Measurements from ENCODE around the gene TIGD1.

Gene TIGD1

DNA sequence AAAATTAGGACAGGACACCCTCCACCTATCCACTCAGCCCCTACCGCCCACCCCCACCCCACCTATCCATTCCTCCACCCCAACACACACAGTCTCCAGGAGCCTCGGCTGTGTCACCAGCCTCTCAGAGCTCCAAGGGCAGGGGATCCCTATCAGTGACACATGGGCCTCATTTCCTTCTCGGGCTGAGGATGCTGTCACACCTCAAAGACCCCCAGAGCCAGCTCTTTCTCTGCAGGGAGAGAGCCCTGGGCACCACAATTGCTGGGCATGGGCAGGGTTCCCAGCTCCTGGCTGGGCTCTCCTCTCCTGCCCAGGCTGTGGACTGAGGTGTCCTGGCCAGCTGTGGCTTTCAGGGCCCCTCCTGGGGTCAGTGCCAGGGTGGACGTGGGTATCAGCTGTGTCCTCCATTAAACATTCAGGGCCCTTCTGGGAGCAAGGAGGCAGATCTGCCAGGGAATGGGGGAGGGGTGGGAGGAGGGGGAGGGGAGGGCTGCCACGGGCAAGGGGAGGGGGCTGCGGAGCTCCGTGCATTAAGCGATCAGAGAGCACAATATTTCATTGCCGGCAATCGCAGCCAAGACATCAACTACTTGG, 48.5 kb downstream of the TIGD1 start:
- no peak overlapping the region for H3K9ac ChIP-seq (ENCODE audit: low read depth, low read length)
- H3K4me1 ChIP-seq (ENCODE audit: control insufficient read depth, insufficient read depth, low read length), result peaks cover 2% of the 10 kb centered on the region
- H3K4me3 ChIP-seq (ENCODE audit: low read depth, low read length), result peak overlapping the region; percentile 58
- no peaks in the 10 kb centered on the region for H3K36me3 ChIP-seq (ENCODE audit: control insufficient read depth, insufficient read depth, low read length)
- peaks cover 30% of the 10 kb centered on the region for H3K27me3 ChIP-seq (ENCODE audit: control insufficient read depth, insufficient read depth, low read length)
- no peaks in the 10 kb centered on the region for H3K9me3 ChIP-seq (ENCODE audit: control insufficient read depth, insufficient read depth, low read length)

DNA sequence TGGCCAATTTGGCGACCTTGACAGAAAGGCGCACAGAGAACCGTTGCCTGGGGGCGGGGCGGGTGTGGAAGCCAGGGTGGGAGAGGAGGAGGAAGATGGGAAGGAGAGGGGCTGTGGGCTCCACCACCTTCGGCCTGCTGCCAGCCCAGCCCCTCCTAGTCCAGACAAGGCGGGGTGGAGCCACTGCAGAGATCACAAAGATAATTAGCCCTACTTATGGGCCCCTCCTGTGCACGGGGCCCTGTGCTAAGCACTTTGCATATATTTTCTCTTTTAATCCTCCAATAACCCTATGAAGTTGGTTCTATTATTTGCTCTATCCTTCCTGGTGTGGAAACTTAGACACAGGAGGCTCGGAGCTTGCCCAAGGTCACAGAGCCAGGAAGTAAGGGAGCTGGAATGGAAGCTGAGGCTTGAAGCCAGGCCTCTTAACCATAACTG, 49.0 kb downstream of the TIGD1 start:
- no peaks in the 10 kb centered on the region for H3K36me3 ChIP-seq (ENCODE audit: control insufficient read depth, insufficient read depth, low read length)
- H3K27me3 ChIP-seq (ENCODE audit: control insufficient read depth, insufficient read depth, low read length), result peaks cover 27% of the 10 kb centered on the region
- H3K4me3 ChIP-seq (ENCODE audit: low read depth, low read length), result no peak overlapping the region
- peaks cover 2% of the 10 kb centered on the region for H3K4me1 ChIP-seq (ENCODE audit: control insufficient read depth, insufficient read depth, low read length)
- no peak overlapping the region for H3K9ac ChIP-seq (ENCODE audit: low read depth, low read length)
- no peaks in the 10 kb centered on the region for H3K9me3 ChIP-seq (ENCODE audit: control insufficient read depth, insufficient read depth, low read length)

DNA sequence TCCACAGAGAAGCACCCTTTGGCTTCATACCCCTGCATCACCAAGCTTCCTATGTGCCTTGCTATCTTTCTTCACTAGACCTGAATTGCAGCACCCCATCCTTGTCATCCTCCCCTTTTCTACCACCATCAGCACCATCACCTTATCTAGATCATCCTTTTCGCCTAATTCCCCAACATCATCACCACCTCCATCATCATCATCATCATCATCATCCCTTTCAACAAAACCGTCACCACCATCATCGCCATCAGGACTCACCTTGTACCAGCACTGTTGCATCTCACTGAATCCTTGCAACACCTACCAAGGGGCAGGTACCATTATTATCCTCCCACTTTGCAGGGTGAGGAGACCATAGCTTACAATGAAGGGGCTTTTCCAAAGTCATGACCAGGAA, 51.9 kb downstream of the TIGD1 start:
- peaks cover 5% of the 10 kb centered on the region for H3K27me3 ChIP-seq (ENCODE audit: control insufficient read depth, insufficient read depth, low read length)
- no peaks in the 10 kb centered on the region for H3K36me3 ChIP-seq (ENCODE audit: control insufficient read depth, insufficient read depth, low read length)
- H3K4me3 ChIP-seq (ENCODE audit: low read depth, low read length), result no peak overlapping the region
- H3K9ac ChIP-seq (ENCODE audit: low read depth, low read length), result no peak overlapping the region
- H3K9me3 ChIP-seq (ENCODE audit: control insufficient read depth, insufficient read depth, low read length), result no peaks in the 10 kb centered on the region
- peaks cover 2% of the 10 kb centered on the region for H3K4me1 ChIP-seq (ENCODE audit: control insufficient read depth, insufficient read depth, low read length)
